Smooth muscle cell (in vitro differentiated cells): ENCODE results near the gene KRTAP10-12. TPM values are rescaled to one million over a fixed set of nuclear protein-coding genes. Genes with fewer than 3 reads are reported as not detected.

Experiments used
- DNase-seq: peaks from one replicate; lab custom pipeline; 2025; ENCODE audit not compliant: unreplicated experiment; lab: John Stamatoyannopoulos, UW
- H2AFZ ChIP-seq: fragments of 200-600 bp; sonication (generic); 2 replicates; pipeline ENCODE4 v1.6.0; 2016; ENCODE audit warnings: antibody characterized with exemption, low read depth, mild to moderate bottlenecking
- H3F3A ChIP-seq: fragments of 200-600 bp; sonication (generic); 2 replicates; pipeline ENCODE4 v1.6.0; 2017; ENCODE audit warnings: antibody characterized with exemption, low read depth
- H3K27ac ChIP-seq: fragments of 200-600 bp; sonication (generic); 2 replicates; pipeline ENCODE4 v1.5.1; 2016; ENCODE audit warnings: low read depth, mild to moderate bottlenecking
- H3K27me3 ChIP-seq: fragments of 200-600 bp; sonication (generic); 2 replicates; pipeline ENCODE4 v1.6.1; 2016; ENCODE audit warnings: low read depth, mild to moderate bottlenecking
- H3K36me3 ChIP-seq: fragments of 200-600 bp; sonication (generic); 2 replicates; pipeline ENCODE4 v1.5.1; 2016; ENCODE audit warnings: low read depth
- H3K4me1 ChIP-seq: fragments of 200-600 bp; sonication (generic); 2 replicates; pipeline ENCODE4 v1.5.1; 2016; ENCODE audit warnings: low read depth
- H3K4me2 ChIP-seq: fragments of 200-600 bp; sonication (generic); 2 replicates; pipeline ENCODE4 v1.6.0; 2016; ENCODE audit warnings: mild to moderate bottlenecking
- H3K4me3 ChIP-seq: fragments of 200-600 bp; sonication (generic); 2 replicates; pipeline ENCODE4 v1.5.1; 2016; ENCODE audit warnings: mild to moderate bottlenecking
- H3K79me2 ChIP-seq: fragments of 200-600 bp; sonication (generic); 2 replicates; pipeline ENCODE4 v1.6.0; 2016; ENCODE audit warnings: low read depth, mild to moderate bottlenecking
- H3K9ac ChIP-seq: fragments of 200-600 bp; sonication (generic); 2 replicates; pipeline ENCODE4 v1.6.0; 2016; ENCODE audit warnings: low read depth
- H3K9me3 ChIP-seq: fragments of 200-600 bp; sonication (generic); replicated peaks from 2 replicates; pipeline ENCODE4 v1.5.1; 2016; ENCODE audit warnings: low read depth
- H4K20me1 ChIP-seq: fragments of 200-600 bp; sonication (generic); 2 replicates; pipeline ENCODE4 v1.6.0; 2016; ENCODE audit warnings: low read depth
- WGBS: methylation state at CpG from one replicate; pipeline ENCODE4 v1.1.7; 2016; ENCODE audit warnings: low lambda C conversion rate; 5-methylcytosine and 5-hydroxymethylcytosine counted together
- polyA plus RNA-seq: library from polyadenylated mRNA; unstranded; fragments of >200 nt; fragmentation: Nextera tagmentation; extraction: Ambion mirVana; gene quantifications from 2 replicates; pipeline ENCODE4 v1.2.1, GENCODE V29; 2016
- total RNA-seq: library from RNA; depleted of rRNA; stranded (reverse); fragments of >200 nt; gene quantifications from 2 replicates; pipeline ENCODE4 v1.2.3, GENCODE V29; 2014
- TF ChIP-seq, protein P1 (sequence below): fragments of 200-600 bp; sonication (generic); IDR thresholded peaks from 2 replicates; pipeline ENCODE4 v1.5.1; 2017; ENCODE audit warnings: borderline replicate concordance, mild to moderate bottlenecking, antibody characterized with exemption; ENCODE audit not compliant: insufficient read depth, poor library complexity, severe bottlenecking

Gene KRTAP10-12
- total and polyA plus RNA-seq, 2 experiments from 2014 or later: not detected

DNA sequence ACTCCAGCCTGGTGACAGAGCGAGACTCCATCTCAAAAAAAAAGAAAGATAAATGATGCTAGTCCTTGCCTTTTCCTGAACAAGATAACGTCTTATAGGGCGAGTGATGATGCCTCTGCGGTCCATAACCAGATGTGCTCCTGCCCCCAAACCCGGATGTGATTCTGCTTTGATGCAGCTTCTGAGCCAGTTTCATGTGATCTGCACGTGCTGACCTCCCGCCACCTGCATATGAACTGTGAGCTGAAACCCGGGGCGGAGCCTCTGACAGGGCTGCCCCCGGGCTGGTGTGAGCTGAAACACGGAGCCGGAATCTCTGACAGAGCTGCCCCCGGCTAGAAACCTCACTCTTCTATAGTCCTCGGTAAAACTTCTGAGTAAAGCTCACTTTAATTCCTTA is 43.8 kb upstream of the KRTAP10-12 start:
- H3K4me1 ChIP-seq: no peaks in the 10 kb centered on the region
- H3K27ac ChIP-seq: no peak overlapping the region
- H3K27me3 ChIP-seq: no peaks in the 10 kb centered on the region
- H3F3A ChIP-seq: no peaks in the 10 kb centered on the region
- no peaks in the 10 kb centered on the region for H3K79me2 ChIP-seq
- H2AFZ ChIP-seq: no peak overlapping the region
- no peaks in the 10 kb centered on the region for H3K36me3 ChIP-seq
- DNase-seq: no peak
- H3K9ac ChIP-seq: no peak overlapping the region
- 78% methylated on average over 14 of the region's 14 CpGs for WGBS
- H4K20me1 ChIP-seq: no peaks in the 10 kb centered on the region
- no peaks in the 10 kb centered on the region for H3K9me3 ChIP-seq
- H3K4me2 ChIP-seq: no peak overlapping the region
- H3K4me3 ChIP-seq: no peak overlapping the region
- TF ChIP-seq, protein P1, sequence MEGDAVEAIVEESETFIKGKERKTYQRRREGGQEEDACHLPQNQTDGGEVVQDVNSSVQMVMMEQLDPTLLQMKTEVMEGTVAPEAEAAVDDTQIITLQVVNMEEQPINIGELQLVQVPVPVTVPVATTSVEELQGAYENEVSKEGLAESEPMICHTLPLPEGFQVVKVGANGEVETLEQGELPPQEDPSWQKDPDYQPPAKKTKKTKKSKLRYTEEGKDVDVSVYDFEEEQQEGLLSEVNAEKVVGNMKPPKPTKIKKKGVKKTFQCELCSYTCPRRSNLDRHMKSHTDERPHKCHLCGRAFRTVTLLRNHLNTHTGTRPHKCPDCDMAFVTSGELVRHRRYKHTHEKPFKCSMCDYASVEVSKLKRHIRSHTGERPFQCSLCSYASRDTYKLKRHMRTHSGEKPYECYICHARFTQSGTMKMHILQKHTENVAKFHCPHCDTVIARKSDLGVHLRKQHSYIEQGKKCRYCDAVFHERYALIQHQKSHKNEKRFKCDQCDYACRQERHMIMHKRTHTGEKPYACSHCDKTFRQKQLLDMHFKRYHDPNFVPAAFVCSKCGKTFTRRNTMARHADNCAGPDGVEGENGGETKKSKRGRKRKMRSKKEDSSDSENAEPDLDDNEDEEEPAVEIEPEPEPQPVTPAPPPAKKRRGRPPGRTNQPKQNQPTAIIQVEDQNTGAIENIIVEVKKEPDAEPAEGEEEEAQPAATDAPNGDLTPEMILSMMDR: no peak

DNA sequence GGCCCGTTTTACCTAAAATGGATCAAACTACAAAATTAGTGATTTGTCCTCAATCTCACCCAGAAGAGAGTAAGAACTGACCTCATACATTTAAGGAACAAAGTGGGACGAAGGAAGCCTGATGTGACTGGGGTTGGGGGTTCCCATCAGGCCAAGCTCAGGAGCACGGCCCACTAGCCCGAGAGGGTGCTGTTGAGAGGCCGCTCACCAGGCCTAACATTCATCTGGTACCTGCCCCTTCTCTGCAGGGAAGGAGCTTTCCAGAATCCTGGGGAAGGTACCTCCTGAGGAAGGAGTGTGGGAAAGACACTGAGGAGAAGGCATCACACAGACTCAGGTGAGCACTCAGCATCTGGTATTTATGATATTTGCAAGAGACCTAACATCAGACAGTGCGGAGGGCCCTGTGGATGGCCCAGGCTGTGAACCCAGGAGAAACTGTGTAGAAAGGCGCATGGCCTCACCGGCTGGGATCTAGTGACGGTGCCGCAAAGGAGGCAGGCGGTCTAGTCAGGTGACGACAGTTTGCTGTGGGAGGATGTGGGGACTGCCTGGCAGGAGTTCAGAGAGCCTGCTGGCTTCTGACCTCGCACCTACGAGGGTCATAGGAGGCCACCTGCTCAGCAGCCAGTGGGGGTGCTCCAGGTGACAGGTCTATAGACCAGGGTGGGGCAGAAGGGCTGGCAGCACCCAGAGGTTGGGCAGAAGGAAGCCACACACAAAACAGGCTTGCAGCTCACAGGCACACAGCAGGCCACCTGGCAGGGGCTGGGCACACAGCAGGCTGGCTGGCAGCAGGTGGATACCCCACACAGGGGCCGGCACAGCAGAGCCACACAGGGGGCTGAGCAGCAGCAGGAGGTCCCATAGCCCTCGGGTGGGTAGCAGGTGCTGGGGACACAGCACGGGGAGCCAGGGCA is 43.1 kb upstream of the KRTAP10-12 start:
- Histone ChIP-seq H2AFZ (no peak overlapping the region), H3K27ac (no peak overlapping the region), H3K79me2 (no peaks in the 10 kb centered on the region), H3K27me3 (no peaks in the 10 kb centered on the region), H4K20me1 (no peaks in the 10 kb centered on the region), H3K36me3 (no peaks in the 10 kb centered on the region), H3F3A (no peaks in the 10 kb centered on the region), H3K9me3 (no peaks in the 10 kb centered on the region), H3K4me2 (no peak overlapping the region), H3K9ac (no peak overlapping the region), H3K4me1 (peaks cover 4% of the 10 kb centered on the region), H3K4me3 (no peak overlapping the region)
- TF ChIP-seq, protein P1: no peak
- WGBS: 93% methylated on average over 17 of the region's 17 CpGs
- DNase-seq: no peak

DNA sequence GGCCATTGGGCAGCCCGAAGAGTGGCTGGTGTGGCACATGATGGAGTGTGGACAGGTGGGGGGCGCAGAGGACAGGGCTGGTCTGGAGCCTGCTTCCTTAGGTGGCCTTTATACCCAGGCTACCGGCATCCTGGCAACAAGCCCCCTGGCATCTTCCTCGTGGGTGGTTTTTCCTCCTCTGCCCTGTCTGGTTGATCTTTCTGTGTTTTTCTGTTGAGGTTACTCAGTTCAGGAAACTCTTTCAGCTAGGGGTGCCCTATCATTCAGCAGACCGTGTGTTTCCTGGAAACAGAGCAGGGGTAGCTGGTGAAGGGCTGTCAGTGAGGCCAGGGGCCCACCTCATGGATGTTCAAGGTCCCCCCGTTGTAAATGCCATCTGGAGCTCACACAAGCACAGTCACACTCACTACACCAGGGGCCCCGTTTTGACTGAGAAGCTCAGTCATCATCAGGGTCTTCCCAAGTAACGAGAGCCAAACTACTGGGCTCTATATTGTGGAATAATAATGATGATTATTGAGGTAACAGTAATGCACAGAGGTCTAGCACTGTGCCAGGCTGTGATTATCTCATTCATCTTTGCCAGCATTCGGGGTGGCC is 42.3 kb upstream of the KRTAP10-12 start, which contains the start of gene KRTAP12-4:
KRTAP12-4 (minus strand) TSS at position 84 of the 600 bp plus-strand sequence; CDS start at position 39, 45 bp downstream.
- H2AFZ ChIP-seq: no peak within 1 kb of the TSS
- peaks cover 5% of the 10 kb centered on the region for H3K4me1 ChIP-seq
- H3K27ac ChIP-seq: no peak within 1 kb of the TSS
- WGBS: 91% methylated on average over 9 of the region's 9 CpGs
- no peaks in the 10 kb centered on the region for H3F3A ChIP-seq
- H3K36me3 ChIP-seq: no peaks in the 10 kb centered on the region
- TF ChIP-seq, protein P1: no peak
- no peak within 1 kb of the TSS for H3K9ac ChIP-seq
- no peak within 1 kb of the TSS for H3K4me2 ChIP-seq
- no peaks in the 10 kb centered on the region for H4K20me1 ChIP-seq
- H3K4me3 ChIP-seq: no peak within 1 kb of the TSS
- H3K9me3 ChIP-seq: no peaks in the 10 kb centered on the region
- H3K79me2 ChIP-seq: no peaks in the 10 kb centered on the region
- no peak for DNase-seq
- no peaks in the 10 kb centered on the region for H3K27me3 ChIP-seq
